Mononuclear cell (primary cell): ENCODE results near the gene NOL7. TPM values are rescaled to one million over a fixed set of nuclear protein-coding genes. Genes with fewer than 3 reads are reported as not detected.

Experiments
- H3K27me3 ChIP-seq: 2 replicates; pipeline ENCODE4 v1.6.0; 2011; ENCODE audit warnings: low read length, control low read depth; ENCODE audit not compliant: insufficient read depth
- H3K4me1 ChIP-seq: 2 replicates; pipeline ENCODE4 v1.5.1; 2011; ENCODE audit warnings: mild to moderate bottlenecking, low read length, control low read depth; ENCODE audit not compliant: insufficient read depth
- H3K4me3 ChIP-seq: 2 replicates; pipeline ENCODE4 v1.5.1; 2011; ENCODE audit warnings: mild to moderate bottlenecking, low read length, moderate library complexity
- H3K9me3 ChIP-seq: 2 replicates; pipeline ENCODE4 v1.5.1; 2011; ENCODE audit warnings: low read depth, mild to moderate bottlenecking, control low read depth, low read length
- total RNA-seq: library from RNA; depleted of rRNA; stranded (reverse); fragments of >200 nt; gene quantifications from one replicate; pipeline ENCODE4 v1.2.3, GENCODE V29; 2012

NOL7 gene
- total RNA-seq, 1 donor: 46.2 TPM

DNA sequence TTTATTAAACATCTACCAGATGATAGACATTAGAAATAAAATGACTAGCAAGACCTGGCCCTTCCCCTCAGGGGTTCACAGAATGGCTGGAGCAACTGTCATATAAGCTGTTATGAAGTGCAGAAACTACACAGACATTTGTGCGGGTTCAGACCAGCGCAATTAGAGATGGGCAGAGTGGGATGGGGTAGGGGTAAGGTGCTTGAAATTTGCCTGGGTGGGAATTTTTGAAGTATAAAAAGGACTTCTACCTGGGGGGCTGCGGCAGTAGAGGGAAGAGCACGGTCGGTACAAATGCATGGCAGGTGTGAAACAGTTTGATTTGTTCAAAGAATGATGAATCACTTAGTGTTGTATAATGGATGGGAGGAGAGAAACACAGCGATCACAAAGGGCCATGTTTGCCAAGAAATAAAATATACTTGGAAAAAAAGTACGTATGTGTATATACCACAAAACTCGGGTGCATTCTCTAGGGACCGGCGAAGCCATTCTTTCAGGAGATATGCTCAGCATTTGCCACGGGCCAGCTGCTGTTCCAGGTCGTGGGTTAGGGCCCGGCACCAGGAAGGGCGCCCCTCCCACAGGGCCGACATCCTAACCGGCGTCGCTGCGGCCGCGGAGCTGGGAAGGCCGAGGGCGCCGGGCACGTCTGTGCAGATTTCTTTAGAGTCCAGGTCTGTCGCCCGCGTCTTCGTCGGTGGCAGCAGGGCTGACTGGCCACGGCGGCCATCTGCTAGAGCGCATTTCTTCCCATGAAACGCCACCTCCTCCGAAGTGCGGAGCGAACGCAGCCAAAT is 809 bp upstream of the NOL7 start:
- H3K4me1 ChIP-seq: peaks cover 29% of the 10 kb centered on the region
- no peaks in the 10 kb centered on the region for H3K27me3 ChIP-seq
- no peaks in the 10 kb centered on the region for H3K9me3 ChIP-seq
- H3K4me3 ChIP-seq: peak overlapping the region; percentile 66

DNA sequence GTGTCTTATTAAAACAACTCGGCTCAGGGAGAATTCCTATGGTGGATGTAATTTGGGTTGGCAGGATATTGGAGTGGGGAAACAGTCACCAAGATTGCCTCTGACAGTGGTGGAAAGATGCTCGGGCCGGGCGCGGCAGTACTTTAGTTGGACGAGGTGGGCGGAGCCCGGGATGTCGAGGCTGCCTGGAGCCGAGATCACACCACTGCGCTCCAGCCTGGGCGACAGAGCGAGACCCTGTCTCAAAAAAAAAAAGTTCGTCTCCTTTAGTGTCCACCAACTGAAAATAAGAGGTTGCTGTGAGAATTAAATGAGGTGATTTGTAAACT is 621 bp downstream of the NOL7 start:
- no peaks in the 10 kb centered on the region for H3K27me3 ChIP-seq
- peak overlapping the region; percentile 66 for H3K4me3 ChIP-seq
- no peaks in the 10 kb centered on the region for H3K9me3 ChIP-seq
- H3K4me1 ChIP-seq: peaks cover 26% of the 10 kb centered on the region

DNA sequence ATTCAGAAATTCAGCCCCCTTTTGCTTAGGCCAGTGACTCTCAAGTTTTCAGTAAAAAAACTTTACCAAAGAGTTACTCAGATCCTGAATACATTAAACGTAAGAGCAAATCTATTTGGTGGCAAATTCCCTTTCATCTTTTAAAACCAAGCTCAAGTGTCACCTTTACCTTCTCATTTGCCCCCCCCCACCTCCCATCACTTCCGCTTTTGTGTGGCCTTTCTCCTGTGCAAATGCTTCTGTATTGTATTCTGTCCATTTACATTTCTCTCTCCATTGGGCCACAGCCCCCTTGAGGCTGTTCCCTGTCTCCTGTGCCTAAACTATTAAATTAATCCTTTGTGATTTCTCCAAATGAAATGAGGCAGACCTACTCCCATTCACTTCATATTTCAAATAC is 1.9 kb downstream of the NOL7 start:
- peaks cover 23% of the 10 kb centered on the region for H3K4me1 ChIP-seq
- no peak overlapping the region for H3K4me3 ChIP-seq
- H3K9me3 ChIP-seq: no peaks in the 10 kb centered on the region
- H3K27me3 ChIP-seq: no peaks in the 10 kb centered on the region

DNA sequence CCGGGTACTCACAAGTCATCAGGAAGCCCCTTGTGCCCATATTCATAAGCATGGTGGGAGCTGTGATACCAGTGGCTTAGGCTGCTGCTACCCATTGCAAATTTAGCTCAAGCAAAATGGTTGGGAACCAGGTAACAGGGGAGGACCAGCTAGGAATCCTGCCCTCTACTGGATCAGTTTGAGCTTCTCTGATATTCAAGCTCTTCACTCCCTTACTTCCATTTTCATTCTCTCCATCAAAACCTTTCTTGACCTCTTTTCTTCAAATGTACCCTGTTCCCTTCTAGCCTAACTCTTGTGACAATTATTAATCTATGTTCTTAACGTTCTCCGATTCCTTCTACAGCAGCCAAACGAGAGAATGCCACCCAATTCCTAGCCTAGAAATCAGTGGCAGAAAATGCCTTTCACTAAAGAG is 9.7 kb downstream of the NOL7 start:
- Histone ChIP-seq H3K4me3 (no peak overlapping the region), H3K4me1 (no peaks in the 10 kb centered on the region), H3K27me3 (no peaks in the 10 kb centered on the region), H3K9me3 (no peaks in the 10 kb centered on the region)

GRCh38 chr6:13629459-13630116 is 14.5 kb downstream of the NOL7 start:
- Histone ChIP-seq H3K4me3 (no peak overlapping the region), H3K27me3 (no peaks in the 10 kb centered on the region), H3K9me3 (no peaks in the 10 kb centered on the region), H3K4me1 (no peaks in the 10 kb centered on the region)

DNA sequence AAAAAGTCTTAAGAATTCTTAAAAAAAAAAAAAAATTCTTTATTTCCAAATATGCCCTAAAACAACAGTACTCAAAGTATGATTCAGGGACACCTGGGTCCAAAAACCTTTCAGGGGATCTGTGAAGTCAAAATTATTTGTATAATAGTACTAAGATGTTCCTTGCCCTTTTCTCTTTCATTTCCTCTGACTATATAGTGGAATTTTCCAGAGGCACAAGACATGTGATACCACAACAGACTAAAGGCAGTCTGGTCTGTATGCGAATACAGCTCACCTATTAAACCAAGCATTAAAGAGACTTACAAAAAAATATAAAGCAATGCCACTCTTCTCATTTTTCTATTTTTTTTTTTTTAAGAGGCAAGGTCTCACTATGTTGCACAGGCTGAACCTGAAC is 15.4 kb downstream of the NOL7 start:
- Histone ChIP-seq H3K4me1 (no peaks in the 10 kb centered on the region), H3K9me3 (no peaks in the 10 kb centered on the region), H3K4me3 (no peak overlapping the region), H3K27me3 (no peaks in the 10 kb centered on the region)

DNA sequence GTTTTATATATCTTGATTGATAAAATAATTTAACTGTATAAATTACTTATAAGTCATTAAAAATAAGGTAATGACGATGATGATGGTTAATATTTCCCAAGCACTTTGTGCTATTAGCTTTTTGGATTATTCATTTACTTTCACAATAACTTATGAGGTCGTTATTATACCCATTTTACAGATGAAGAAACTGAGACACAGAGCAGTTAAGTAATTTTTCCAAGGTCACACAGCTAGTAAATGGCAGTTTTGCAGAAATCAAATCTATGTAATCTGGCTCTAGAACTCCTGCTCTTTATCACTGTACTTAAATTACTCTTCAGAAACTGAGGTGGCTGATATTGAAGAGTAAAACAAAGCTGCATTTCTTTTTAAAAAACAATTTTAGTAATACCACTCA is 18.2 kb downstream of the NOL7 start:
- Histone ChIP-seq H3K9me3 (no peaks in the 10 kb centered on the region), H3K27me3 (no peaks in the 10 kb centered on the region), H3K4me1 (peaks cover 19% of the 10 kb centered on the region), H3K4me3 (no peak overlapping the region)

DNA sequence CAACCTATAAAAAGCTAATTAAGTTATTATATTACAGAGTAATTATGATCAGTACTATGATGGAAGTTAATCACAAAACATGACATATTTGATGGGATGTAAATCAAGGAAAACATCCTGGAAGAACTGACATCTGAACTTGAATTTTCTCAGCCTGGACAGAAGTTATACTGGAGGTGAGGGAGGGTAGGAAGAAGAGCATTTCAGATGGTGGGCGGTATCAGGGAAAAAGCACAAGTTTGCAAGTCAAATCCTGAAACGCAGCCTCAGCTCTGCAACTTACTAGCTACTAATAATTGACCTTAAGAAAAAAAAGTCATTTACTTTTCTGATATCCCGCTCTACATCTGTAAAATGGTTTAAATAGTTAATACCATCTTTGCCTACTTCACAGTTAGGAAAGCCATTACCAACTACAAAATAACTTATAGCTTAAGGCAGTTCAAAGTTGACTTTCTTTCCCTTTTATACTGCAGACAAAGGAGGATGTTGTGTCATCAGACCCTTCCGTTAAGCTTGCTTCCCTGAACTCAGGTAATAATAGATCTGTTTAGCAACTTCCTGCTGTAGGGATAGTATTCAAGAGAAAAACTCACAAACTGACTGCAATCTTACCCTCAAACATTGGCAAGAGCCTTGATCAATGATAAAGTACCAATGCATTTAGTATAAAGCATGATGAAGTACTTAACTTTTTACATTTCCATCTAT is 21.0 kb downstream of the NOL7 start:
- Histone ChIP-seq H3K4me3 (no peak overlapping the region), H3K4me1 (peaks cover 26% of the 10 kb centered on the region), H3K9me3 (no peaks in the 10 kb centered on the region), H3K27me3 (no peaks in the 10 kb centered on the region)

DNA sequence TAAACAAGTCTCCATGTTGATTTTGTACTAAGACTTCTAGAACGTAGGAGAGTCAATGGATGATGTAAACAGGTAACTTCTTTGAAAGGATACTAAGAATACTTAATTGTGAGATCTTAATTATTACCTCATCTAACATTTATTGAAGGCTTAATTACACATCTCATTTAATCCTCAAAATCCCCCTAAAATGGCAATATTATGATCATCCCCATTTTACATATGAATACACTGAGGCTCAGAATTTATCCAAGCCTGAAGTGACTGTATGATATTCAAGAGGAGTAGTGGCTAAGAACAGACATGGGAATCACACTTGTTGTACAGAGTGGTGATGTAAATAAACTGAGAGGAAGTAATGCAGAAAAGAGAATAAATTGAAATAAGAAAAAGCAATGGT is 22.9 kb downstream of the NOL7 start:
- no peaks in the 10 kb centered on the region for H3K9me3 ChIP-seq
- H3K27me3 ChIP-seq: no peaks in the 10 kb centered on the region
- H3K4me3 ChIP-seq: no peak overlapping the region
- H3K4me1 ChIP-seq: peaks cover 26% of the 10 kb centered on the region

DNA sequence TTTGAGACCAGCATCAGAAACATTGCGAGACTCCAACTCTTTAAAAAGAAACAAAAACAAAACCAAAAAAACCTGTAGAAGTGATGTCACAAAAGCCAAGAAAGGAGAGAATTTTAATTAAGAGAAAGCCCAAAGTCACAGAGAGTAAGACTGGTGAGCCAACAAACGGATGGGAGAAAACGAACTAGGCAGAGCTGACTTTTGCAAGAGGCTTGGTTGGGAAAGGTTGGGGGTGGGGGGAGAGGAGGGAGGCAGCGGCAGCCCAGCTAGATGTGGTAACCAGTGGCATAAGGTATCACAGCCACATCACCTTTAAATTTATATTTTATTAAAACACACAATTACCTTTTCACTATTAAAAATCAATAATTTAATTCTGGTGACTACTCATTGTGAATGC is 23.5 kb downstream of the NOL7 start:
- no peaks in the 10 kb centered on the region for H3K27me3 ChIP-seq
- H3K4me1 ChIP-seq: peaks cover 26% of the 10 kb centered on the region
- H3K9me3 ChIP-seq: no peaks in the 10 kb centered on the region
- H3K4me3 ChIP-seq: no peak overlapping the region

DNA sequence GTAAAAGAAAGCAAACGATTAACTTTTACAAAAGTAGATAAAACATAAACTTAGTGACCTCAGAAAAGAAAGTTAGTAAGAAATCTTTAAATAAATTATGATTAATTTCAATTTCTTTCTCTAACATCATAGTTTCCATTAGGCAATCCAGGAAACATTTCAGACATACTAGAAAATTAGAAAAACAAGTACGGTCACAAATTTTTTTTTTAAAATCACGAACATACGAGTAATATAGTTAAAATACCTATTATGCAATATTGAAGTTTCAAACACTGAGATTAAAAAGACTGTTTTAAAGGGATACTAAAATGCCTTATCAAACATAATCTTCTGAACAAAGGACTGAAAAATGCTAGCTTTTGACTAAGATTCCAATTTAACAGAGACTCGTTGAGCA is 26.2 kb downstream of the NOL7 start:
- Histone ChIP-seq H3K27me3 (no peaks in the 10 kb centered on the region), H3K4me1 (peaks cover 20% of the 10 kb centered on the region), H3K4me3 (no peak overlapping the region), H3K9me3 (no peaks in the 10 kb centered on the region)

- H3K4me1 ChIP-seq: peaks cover 12% of the 10 kb centered on the region
- H3K9me3 ChIP-seq: no peaks in the 10 kb centered on the region
- H3K4me3 ChIP-seq: no peak overlapping the region
- no peaks in the 10 kb centered on the region for H3K27me3 ChIP-seq
These were observed 28.0 kb downstream of the NOL7 start for GRCh38 chr6:13643125-13643524.

DNA sequence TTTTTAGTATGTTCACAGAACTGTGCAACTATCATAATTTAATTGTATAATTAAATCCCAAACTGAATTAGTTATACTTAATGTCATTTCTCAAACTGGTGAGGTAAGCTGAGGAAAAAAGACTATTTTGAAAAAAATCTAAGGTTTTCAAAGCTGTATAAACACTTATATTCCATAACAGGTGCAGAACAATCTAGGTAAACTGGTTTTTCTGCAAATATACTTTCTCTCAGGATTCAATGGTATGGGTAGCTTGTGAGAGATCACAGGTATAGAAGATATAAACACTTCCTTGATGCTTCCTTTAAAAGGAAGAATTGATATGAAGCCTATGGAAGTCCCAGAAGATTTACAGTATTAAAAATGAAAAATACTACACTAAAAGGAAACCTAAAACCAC is 33.7 kb downstream of the NOL7 start:
- H3K9me3 ChIP-seq: no peaks in the 10 kb centered on the region
- H3K4me3 ChIP-seq: no peak overlapping the region
- no peaks in the 10 kb centered on the region for H3K27me3 ChIP-seq

GRCh38 chr6:13649393-13649792 is 34.3 kb downstream of the NOL7 start:
- Histone ChIP-seq H3K27me3 (no peaks in the 10 kb centered on the region), H3K9me3 (no peaks in the 10 kb centered on the region), H3K4me1 (peaks cover 4% of the 10 kb centered on the region), H3K4me3 (no peak overlapping the region)

More for the DNA sequence above, 33.7 kb downstream of the NOL7 start:
- peaks cover 4% of the 10 kb centered on the region for H3K4me1 ChIP-seq

DNA sequence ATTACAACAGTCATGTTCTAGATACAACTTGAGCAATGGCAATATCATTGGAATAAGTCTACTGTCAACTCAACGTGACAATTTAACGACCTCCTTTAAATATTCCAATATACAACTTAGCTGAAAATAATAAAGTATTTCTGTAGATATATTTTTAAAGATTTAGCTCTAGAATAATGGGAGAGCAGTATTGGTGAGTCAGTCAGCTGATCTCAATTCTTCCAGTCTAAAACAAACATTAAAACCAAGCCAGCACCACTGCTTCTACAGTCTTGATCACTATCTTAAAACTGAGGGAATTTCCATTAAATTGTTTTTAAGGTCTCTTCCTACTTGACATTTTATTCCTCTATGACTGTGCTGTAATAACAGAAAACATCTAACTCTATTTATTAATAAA is 38.2 kb downstream of the NOL7 start:
- Histone ChIP-seq H3K4me1 (no peaks in the 10 kb centered on the region), H3K27me3 (no peaks in the 10 kb centered on the region), H3K4me3 (no peak overlapping the region), H3K9me3 (no peaks in the 10 kb centered on the region)
